ENCODE data around the gene ABHD10.
A peak's percentile ranks its signal among the peaks of the same experiment; 100 is the strongest.

Gene ABHD10

GRCh38 chr3:112000367-112000771, 21.5 kb downstream of the ABHD10 start:
- no peak overlapping the region for H4K8ac ChIP-seq (ENCODE audit: low read length)
- WGBS = 93% methylated on average over 3 of the region's 5 CpGs
- H4K91ac ChIP-seq (ENCODE audit: low read length) = no peak overlapping the region
- H3K18ac ChIP-seq (ENCODE audit: low read depth in 1 of 2, low read length in 2 of 2) = no peak overlapping the region
- H3K4me3 ChIP-seq (ENCODE audit: insufficient read depth in 1 of 2, low read depth in 1 of 2, low read length in 2 of 2) = peak overlapping the region in 1 of 2 experiments; percentile 5
- H2BK5ac ChIP-seq (ENCODE audit: low read depth, low read length, poor library complexity, severe bottlenecking) = no peak overlapping the region
- H3K36me3 ChIP-seq (ENCODE audit: control insufficient read depth in 1 of 2, insufficient read depth in 2 of 2, low read depth in 1 of 2, low read length in 2 of 2) = peaks cover 0 to 11% of the 10 kb centered on the region in 2 experiments
- no peak overlapping the region for H2BK12ac ChIP-seq (ENCODE audit: low read length in 2 of 2)
- DNase-seq = no peak
- H3K9ac ChIP-seq (ENCODE audit: low read length) = no peak overlapping the region
- H3K4me1 ChIP-seq (ENCODE audit: control insufficient read depth, insufficient read depth, low read depth, low read length) = peaks cover 18% of the 10 kb centered on the region
- H2BK15ac ChIP-seq (ENCODE audit: low read depth, poor library complexity, severe bottlenecking) = peak overlapping the region; percentile 82
- H3K27ac ChIP-seq (ENCODE audit: low read length, poor library complexity, severe bottlenecking) = no peak overlapping the region
- peaks cover 0 to 10% of the 10 kb centered on the region in 2 experiments for H3K27me3 ChIP-seq (ENCODE audit: control insufficient read depth in 1 of 2, insufficient read depth in 1 of 2, low read length in 2 of 2)
- H2BK120ac ChIP-seq (ENCODE audit: low read depth, low read length) = no peak overlapping the region
- H3K4ac ChIP-seq (ENCODE audit: low read depth in 1 of 2, low read length in 2 of 2) = no peak overlapping the region
- no peak overlapping the region for H2AFZ ChIP-seq (ENCODE audit: low read depth, low read length)
- H3K79me1 ChIP-seq (replicated peaks; ENCODE audit: low read length, poor library complexity, severe bottlenecking) = peaks cover 12% of the 10 kb centered on the region
- H3K9me3 ChIP-seq (ENCODE audit: control insufficient read depth, low read length) = no peaks in the 10 kb centered on the region
- H3K14ac ChIP-seq (ENCODE audit: low read length in 2 of 2) = no peak overlapping the region
- peak overlapping the region; percentile 78 for H3K4me2 ChIP-seq (ENCODE audit: low read length, poor library complexity, severe bottlenecking)
- H3K23ac ChIP-seq (ENCODE audit: low read length in 2 of 2) = no peak overlapping the region
- H2AK5ac ChIP-seq (ENCODE audit: low read length, severe bottlenecking) = no peak overlapping the region

DNA sequence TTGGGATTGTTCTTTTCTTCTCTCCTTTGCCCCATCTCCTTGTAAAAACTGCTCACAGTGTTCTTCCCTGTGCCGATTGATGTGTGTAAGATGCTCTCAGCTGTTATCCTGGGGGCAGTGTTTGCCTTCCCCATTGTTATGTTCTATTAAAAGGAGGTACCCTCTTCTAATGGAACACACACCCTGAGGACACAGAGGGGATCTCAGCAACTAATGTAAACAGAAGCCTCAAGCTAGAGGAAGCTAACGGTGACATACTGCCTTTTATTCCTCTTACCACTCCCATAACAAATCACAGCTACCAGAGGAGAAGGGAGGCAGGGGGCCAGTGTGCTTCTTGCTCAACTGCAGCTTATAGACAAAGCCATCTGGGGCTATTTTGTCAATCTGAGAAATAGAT, 22.1 kb downstream of the ABHD10 start:
- Histone ChIP-seq H2AK5ac (ENCODE audit: low read length, severe bottlenecking) (no peak overlapping the region), H2BK12ac (ENCODE audit: low read length in 2 of 2) (no peak overlapping the region), H3K18ac (ENCODE audit: low read depth in 1 of 2, low read length in 2 of 2) (no peak overlapping the region), H3K9me3 (ENCODE audit: control insufficient read depth, low read length) (no peaks in the 10 kb centered on the region), H3K9ac (ENCODE audit: low read length) (no peak overlapping the region), H3K27me3 (ENCODE audit: control insufficient read depth in 1 of 2, insufficient read depth in 1 of 2, low read length in 2 of 2) (peaks cover 0 to 10% of the 10 kb centered on the region in 2 experiments), H2BK15ac (ENCODE audit: low read depth, poor library complexity, severe bottlenecking) (no peak overlapping the region), H3K4ac (ENCODE audit: low read depth in 1 of 2, low read length in 2 of 2) (no peak overlapping the region), H3K14ac (ENCODE audit: low read length in 2 of 2) (no peak overlapping the region), H3K27ac (ENCODE audit: low read length, poor library complexity, severe bottlenecking) (no peak overlapping the region), H2BK120ac (ENCODE audit: low read depth, low read length) (no peak overlapping the region), H4K91ac (ENCODE audit: low read length) (no peak overlapping the region), H4K8ac (ENCODE audit: low read length) (no peak overlapping the region), H2AFZ (ENCODE audit: low read depth, low read length) (no peak overlapping the region), H2BK5ac (ENCODE audit: low read depth, low read length, poor library complexity, severe bottlenecking) (no peak overlapping the region), H3K23ac (ENCODE audit: low read length in 2 of 2) (no peak overlapping the region), H3K4me2 (ENCODE audit: low read length, poor library complexity, severe bottlenecking) (peak overlapping the region; percentile 78), H3K4me1 (ENCODE audit: control insufficient read depth, insufficient read depth, low read depth, low read length) (peaks cover 18% of the 10 kb centered on the region), H3K4me3 (ENCODE audit: insufficient read depth in 1 of 2, low read depth in 1 of 2, low read length in 2 of 2) (no peak overlapping the region), H3K79me1 (replicated peaks; ENCODE audit: low read length, poor library complexity, severe bottlenecking) (peaks cover 13% of the 10 kb centered on the region), H3K36me3 (ENCODE audit: control insufficient read depth in 1 of 2, insufficient read depth in 2 of 2, low read depth in 1 of 2, low read length in 2 of 2) (peaks cover 0 to 14% of the 10 kb centered on the region in 2 experiments)
- 54% methylated on average over 2 of the region's 2 CpGs for WGBS
- no peak for DNase-seq

DNA sequence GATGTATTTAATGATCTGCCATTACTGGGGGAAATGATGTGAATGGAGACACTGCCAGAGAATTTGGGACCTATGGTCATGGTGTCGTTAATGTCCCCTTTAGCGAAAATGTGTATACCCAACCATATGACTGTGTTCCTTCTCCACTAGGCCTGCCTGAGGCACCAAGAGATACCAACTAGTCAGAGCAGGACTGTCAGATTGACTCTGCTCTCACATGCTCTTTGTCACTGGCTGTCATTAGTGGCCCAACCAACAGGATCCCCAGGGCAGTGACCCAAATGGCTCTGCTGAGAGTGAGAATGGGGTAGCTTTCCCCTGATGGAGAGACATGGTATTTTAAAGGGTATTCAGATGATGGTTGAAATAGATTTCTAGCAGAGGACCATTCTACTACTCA, 22.7 kb downstream of the ABHD10 start:
- Histone ChIP-seq H2BK120ac (ENCODE audit: low read depth, low read length) (no peak overlapping the region), H3K4me1 (ENCODE audit: control insufficient read depth, insufficient read depth, low read depth, low read length) (peaks cover 18% of the 10 kb centered on the region), H3K27ac (ENCODE audit: low read length, poor library complexity, severe bottlenecking) (no peak overlapping the region), H2BK5ac (ENCODE audit: low read depth, low read length, poor library complexity, severe bottlenecking) (no peak overlapping the region), H3K4me3 (ENCODE audit: insufficient read depth in 1 of 2, low read depth in 1 of 2, low read length in 2 of 2) (no peak overlapping the region), H3K9me3 (ENCODE audit: control insufficient read depth, low read length) (no peaks in the 10 kb centered on the region), H4K8ac (ENCODE audit: low read length) (no peak overlapping the region), H2AFZ (ENCODE audit: low read depth, low read length) (no peak overlapping the region), H2BK12ac (ENCODE audit: low read length in 2 of 2) (no peak overlapping the region), H3K23ac (ENCODE audit: low read length in 2 of 2) (no peak overlapping the region), H3K4ac (ENCODE audit: low read depth in 1 of 2, low read length in 2 of 2) (no peak overlapping the region), H3K27me3 (ENCODE audit: control insufficient read depth in 1 of 2, insufficient read depth in 1 of 2, low read length in 2 of 2) (peaks cover 0 to 10% of the 10 kb centered on the region in 2 experiments), H3K9ac (ENCODE audit: low read length) (no peak overlapping the region), H3K4me2 (ENCODE audit: low read length, poor library complexity, severe bottlenecking) (peak overlapping the region; percentile 40), H2BK15ac (ENCODE audit: low read depth, poor library complexity, severe bottlenecking) (no peak overlapping the region), H4K91ac (ENCODE audit: low read length) (no peak overlapping the region), H3K14ac (ENCODE audit: low read length in 2 of 2) (no peak overlapping the region), H3K79me1 (replicated peaks; ENCODE audit: low read length, poor library complexity, severe bottlenecking) (peaks cover 15% of the 10 kb centered on the region), H2AK5ac (ENCODE audit: low read length, severe bottlenecking) (no peak overlapping the region), H3K36me3 (ENCODE audit: control insufficient read depth in 1 of 2, insufficient read depth in 2 of 2, low read depth in 1 of 2, low read length in 2 of 2) (peaks cover 0 to 16% of the 10 kb centered on the region in 2 experiments), H3K18ac (ENCODE audit: low read depth in 1 of 2, low read length in 2 of 2) (no peak overlapping the region)
- 95% methylated on average over 2 of the region's 2 CpGs for whole genome bisulfite sequencing
- DNase-seq = no peak

DNA sequence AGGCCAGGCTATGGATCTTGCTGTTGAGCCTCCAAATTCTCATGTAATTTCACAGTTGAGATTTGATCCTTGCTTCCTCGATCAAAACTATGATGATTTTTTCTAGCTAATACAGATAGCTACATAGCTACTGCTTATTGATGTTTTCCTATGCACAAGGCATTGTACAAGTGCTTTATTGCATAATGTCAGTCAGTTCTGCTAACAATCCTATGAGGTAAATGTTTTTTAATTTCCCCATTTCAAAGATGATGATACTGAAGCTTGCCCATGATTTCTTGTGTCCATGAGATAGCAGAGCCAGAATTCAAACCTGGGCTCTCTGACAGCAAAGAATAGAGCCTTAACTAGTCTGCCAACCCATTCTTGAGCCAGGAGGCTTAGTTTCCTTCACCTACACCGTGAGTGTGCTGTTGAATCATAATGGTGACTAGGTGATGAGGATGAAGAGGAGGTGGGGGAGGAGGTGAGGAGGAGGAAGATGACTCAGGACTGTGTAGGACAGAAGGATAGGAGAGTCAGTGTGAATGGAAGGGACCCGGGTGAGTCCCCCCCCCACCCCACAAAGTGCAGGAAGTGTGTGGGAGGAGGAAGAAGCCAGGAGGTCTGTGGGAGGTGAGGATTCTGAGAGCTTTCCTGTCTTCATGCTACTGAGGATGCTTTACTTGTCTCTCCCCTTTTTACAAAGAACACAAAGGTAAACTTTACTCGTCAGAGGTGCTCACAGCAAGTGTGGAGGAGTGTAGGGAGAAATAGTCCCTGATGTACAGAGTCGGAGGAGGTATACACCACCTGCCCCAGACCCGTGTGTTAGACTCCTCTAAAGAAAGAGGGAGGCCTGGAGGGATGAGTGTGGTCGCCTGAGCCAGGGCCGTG, 23.5 kb downstream of the ABHD10 start:
- Histone ChIP-seq H3K4ac (ENCODE audit: low read depth in 1 of 2, low read length in 2 of 2) (no peak overlapping the region), H3K23ac (ENCODE audit: low read length in 2 of 2) (no peak overlapping the region), H2BK5ac (ENCODE audit: low read depth, low read length, poor library complexity, severe bottlenecking) (no peak overlapping the region), H3K14ac (ENCODE audit: low read length in 2 of 2) (no peak overlapping the region), H3K79me1 (replicated peaks; ENCODE audit: low read length, poor library complexity, severe bottlenecking) (peaks cover 15% of the 10 kb centered on the region), H3K18ac (ENCODE audit: low read depth in 1 of 2, low read length in 2 of 2) (no peak overlapping the region), H3K27ac (ENCODE audit: low read length, poor library complexity, severe bottlenecking) (no peak overlapping the region), H3K9ac (ENCODE audit: low read length) (no peak overlapping the region), H3K9me3 (ENCODE audit: control insufficient read depth, low read length) (no peaks in the 10 kb centered on the region), H2AK5ac (ENCODE audit: low read length, severe bottlenecking) (no peak overlapping the region), H3K27me3 (ENCODE audit: control insufficient read depth in 1 of 2, insufficient read depth in 1 of 2, low read length in 2 of 2) (peaks cover 0 to 10% of the 10 kb centered on the region in 2 experiments), H3K36me3 (ENCODE audit: control insufficient read depth in 1 of 2, insufficient read depth in 2 of 2, low read depth in 1 of 2, low read length in 2 of 2) (peaks cover 0 to 16% of the 10 kb centered on the region in 2 experiments), H2BK120ac (ENCODE audit: low read depth, low read length) (no peak overlapping the region), H3K4me3 (ENCODE audit: insufficient read depth in 1 of 2, low read depth in 1 of 2, low read length in 2 of 2) (no peak overlapping the region), H2BK15ac (ENCODE audit: low read depth, poor library complexity, severe bottlenecking) (no peak overlapping the region), H4K91ac (ENCODE audit: low read length) (no peak overlapping the region), H2BK12ac (ENCODE audit: low read length in 2 of 2) (no peak overlapping the region), H3K4me1 (ENCODE audit: control insufficient read depth, insufficient read depth, low read depth, low read length) (peaks cover 18% of the 10 kb centered on the region), H3K4me2 (ENCODE audit: low read length, poor library complexity, severe bottlenecking) (no peak overlapping the region), H4K8ac (ENCODE audit: low read length) (no peak overlapping the region), H2AFZ (ENCODE audit: low read depth, low read length) (no peak overlapping the region)
- DNase-seq = no peak
- 77% methylated on average over 6 of the region's 8 CpGs for WGBS

All from mesenchymal stem cell (in vitro differentiated cells and primary cell).